HEK293 (cell line): ENCODE measurements around the gene HAND1.
"Not testable (repeated sequence)": the region's sequence is repeated elsewhere in the genome, so short reads cannot be mapped to it uniquely, and the experiment has no call there.

Experiments
- CTCF ChIP-seq: fragments of 450-650 bp; formaldehyde crosslinking; IDR thresholded peaks from 2 replicates; pipeline ENCODE4 v1.5.1; 2016; ENCODE audit warnings: missing biosample characterization, missing genetic modification characterization
- MEIS1 ChIP-seq: sonication (generic); formaldehyde crosslinking; IDR thresholded peaks from 2 replicates; pipeline ENCODE4 v1.8.1; 2022; ENCODE audit warnings: missing genetic modification reagents, mild to moderate bottlenecking, borderline replicate concordance
- PATZ1 ChIP-seq: fragments of 450-650 bp; formaldehyde crosslinking; IDR thresholded peaks from 2 replicates; pipeline ENCODE4 v1.5.1; 2016; ENCODE audit warnings: missing biosample characterization, missing genetic modification characterization
- REST ChIP-seq: fragments of 450-650 bp; formaldehyde crosslinking; IDR thresholded peaks from 2 replicates; pipeline ENCODE4 v1.5.1; 2016; ENCODE audit warnings: missing biosample characterization, missing genetic modification characterization
- YY1 ChIP-seq: fragments of 450-650 bp; formaldehyde crosslinking; IDR thresholded peaks from 2 replicates; pipeline ENCODE4 v1.5.1; 2018; ENCODE audit warnings: missing biosample characterization, missing genetic modification characterization
- ZNF274 ChIP-seq, 2 experiments: fragments of 200-500 bp in 1 of 2; fragments of 450-650 bp in 1 of 2; sonication (Bioruptor generic) in 1 of 2; formaldehyde crosslinking in 1 of 2; IDR thresholded peaks; 2 replicates each; pipeline versions ENCODE4 v1.5.1 to v1.6.1; 2014 to 2016; ENCODE audit warnings: borderline replicate concordance in 1 of 2, inconsistent platforms in 1 of 2, low read length in 1 of 2, missing biosample characterization in 1 of 2, missing genetic modification characterization in 1 of 2
- ZNF37A ChIP-seq: fragments of 450-650 bp; IDR thresholded peaks from 2 replicates; pipeline ENCODE4 v1.5.1; 2018; ENCODE audit warnings: missing biosample characterization, missing genetic modification characterization
- ZNF560 ChIP-seq: fragments of 450-650 bp; formaldehyde crosslinking; IDR thresholded peaks from 2 replicates; pipeline ENCODE4 v1.5.1; 2017; ENCODE audit warnings: missing biosample characterization, missing genetic modification characterization, borderline replicate concordance
- ZNF621 ChIP-seq: fragments of 450-650 bp; formaldehyde crosslinking; IDR thresholded peaks from 2 replicates; pipeline ENCODE4 v1.5.1; 2017; ENCODE audit warnings: missing biosample characterization, missing genetic modification characterization
- ZNF707 ChIP-seq: fragments of 450-650 bp; formaldehyde crosslinking; IDR thresholded peaks from 2 replicates; pipeline ENCODE4 v1.5.1; 2016; ENCODE audit warnings: missing biosample characterization, missing genetic modification characterization
- ZSCAN18 ChIP-seq: fragments of 450-650 bp; formaldehyde crosslinking; IDR thresholded peaks from 2 replicates; pipeline ENCODE4 v1.5.1; 2016; ENCODE audit warnings: missing biosample characterization, missing genetic modification characterization

- TF ChIP-seq ZNF37A; YY1; CTCF; PATZ1 (tag by site-specific recombination); REST (tag by site-specific recombination); MEIS1 (CRISPR knock-in tag); ZNF274 (IDR thresholded peaks at IDR 0.05; ENCODE audit: low read length); ZNF274 (tag by site-specific recombination; IDR thresholded peaks at IDR 0.05; ENCODE audit: borderline replicate concordance); ZNF621; ZNF560 (tag by site-specific recombination); ZNF707 (tag by site-specific recombination); ZSCAN18 (tag by site-specific recombination): not testable (repeated sequence)
Observed at GRCh38 chr5:154515488-154515887, 37.5 kb upstream of the HAND1 start.
